Measurements from ENCODE around the gene COL8A2.

DNA sequence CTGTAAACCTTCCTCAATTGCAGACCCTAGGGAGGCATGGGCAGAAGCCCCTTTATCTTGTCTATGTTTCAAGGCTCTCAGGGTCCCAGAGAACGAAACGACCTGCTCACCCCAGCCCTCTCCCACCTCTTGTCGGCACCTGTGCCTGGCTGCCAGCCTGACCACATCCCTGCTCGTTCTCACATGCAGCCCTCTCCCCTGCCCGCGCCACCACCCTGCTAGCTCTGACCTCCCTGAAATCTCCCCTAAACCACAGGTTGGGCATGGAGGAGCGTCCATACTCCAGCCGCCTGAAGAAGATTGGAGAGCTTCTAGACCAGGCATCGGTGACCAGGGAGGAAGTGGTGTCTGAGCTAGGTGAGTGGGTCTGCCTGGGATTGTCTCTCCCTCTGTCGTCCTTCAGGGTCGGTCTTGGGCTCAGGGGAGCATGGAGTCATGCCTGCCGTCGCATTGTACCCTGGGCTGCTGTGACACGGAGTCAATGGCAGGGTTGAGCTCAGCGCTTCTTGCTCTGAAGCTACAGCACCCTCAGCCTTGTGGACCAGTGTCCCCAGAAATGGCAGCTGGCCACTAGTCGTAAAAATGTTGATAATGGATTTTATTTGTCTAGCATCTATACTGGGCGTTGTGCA is 32.7 kb downstream of the COL8A2 start:
- TF ChIP-seq YY1 (IDR thresholded peaks at IDR 0.05; ENCODE audit: insufficient read depth, insufficient read length) (no peak), ZNF274 (IDR thresholded peaks at IDR 0.05; ENCODE audit: low read depth, low read length) (no peak), SUZ12 (IDR thresholded peaks at IDR 0.05; ENCODE audit: extremely low read depth, insufficient read depth, insufficient read length) (no peak)

All from NT2/D1 (cell line).